GM04504 (cell line): ENCODE results near the gene NEXMIF.
"Not testable (repeated sequence)": the region's sequence is repeated elsewhere in the genome, so short reads cannot be mapped to it uniquely, and the experiment has no call there.

ENCODE experiments used
- DNase-seq: peaks from one replicate; pipeline ENCODE4 v3.0.0-alpha.2; 2012; ENCODE audit warnings: low read depth

NEXMIF gene

GRCh38 chrX:74788545-74789086 is 136.6 kb downstream of the NEXMIF start:
- no peak for DNase-seq

- DNase-seq = no peak
These were observed 140.6 kb downstream of the NEXMIF start for GRCh38 chrX:74784629-74785028.

GRCh38 chrX:74781507-74782034 is 143.7 kb downstream of the NEXMIF start:
- DNase-seq = no peak

GRCh38 chrX:74779175-74779574 is 146.1 kb downstream of the NEXMIF start:
- DNase-seq = no peak

GRCh38 chrX:74774988-74775387 is 150.3 kb downstream of the NEXMIF start:
- DNase-seq = no peak

GRCh38 chrX:74736450-74736849 is 188.8 kb downstream of the NEXMIF start:
- DNase-seq = no peak

GRCh38 chrX:74705269-74705668 is 220.0 kb downstream of the NEXMIF start:
- DNase-seq = no peak

- DNase-seq = not testable (repeated sequence)
These were observed 223.9 kb downstream of the NEXMIF start for GRCh38 chrX:74701343-74701742.

GRCh38 chrX:74684466-74684865 is 240.8 kb downstream of the NEXMIF start:
- DNase-seq = no peak
